Measurements from ENCODE around the gene RAMACL.
"Not testable (repeated sequence)": the region's sequence is repeated elsewhere in the genome, so short reads cannot be mapped to it uniquely, and the experiment has no call there.

The RAMACL gene

GRCh38 chr6:166586424-166587156 lies at the start of gene RAMACL:
Gene RAMACL, minus strand, starts transcription at chr6:166586678. Its CDS starts 201 bp downstream, at chr6:166586477.
- DNase-seq, result peak; percentile 37

- DNase-seq, result no peak
Observed at GRCh38 chr6:166635013-166635970, 48.8 kb upstream of the RAMACL start.

- not testable (repeated sequence) for DNase-seq
Observed at GRCh38 chr6:166634581-166634980, 48.1 kb upstream of the RAMACL start.

GRCh38 chr6:166633732-166634535 lies 47.5 kb upstream of the RAMACL start:
- DNase-seq, result no peak

GRCh38 chr6:166632731-166633130 lies 46.3 kb upstream of the RAMACL start:
- DNase-seq, result no peak

- no peak for DNase-seq
Observed at GRCh38 chr6:166630462-166630861, 44.0 kb upstream of the RAMACL start.

GRCh38 chr6:166629628-166630027 lies 43.1 kb upstream of the RAMACL start:
- DNase-seq, result no peak

- peak; percentile 46 for DNase-seq
Observed at GRCh38 chr6:166627875-166628801, 41.7 kb upstream of the RAMACL start.

- DNase-seq, result peak; percentile 100
Observed at GRCh38 chr6:166627033-166627874, 40.8 kb upstream of the RAMACL start, which contains the start of gene RPS6KA2. Gene RPS6KA2, minus strand, starts transcription at chr6:166627251. Its CDS starts 232 bp downstream, at chr6:166627019.

GRCh38 chr6:166626177-166627032 lies 39.9 kb upstream of the RAMACL start:
- peak; percentile 28 for DNase-seq

- DNase-seq, result no peak
Observed at GRCh38 chr6:166625356-166625755, 38.9 kb upstream of the RAMACL start.

GRCh38 chr6:166624275-166624674 lies 37.8 kb upstream of the RAMACL start:
- no peak for DNase-seq

GRCh38 chr6:166623318-166623717 lies 36.8 kb upstream of the RAMACL start:
- no peak for DNase-seq

- no peak for DNase-seq
Observed at GRCh38 chr6:166621114-166621540, 34.6 kb upstream of the RAMACL start.

- DNase-seq, result no peak
Observed at GRCh38 chr6:166620478-166621113, 34.1 kb upstream of the RAMACL start.

- no peak for DNase-seq
Observed at GRCh38 chr6:166619912-166620311, 33.4 kb upstream of the RAMACL start.

GRCh38 chr6:166618866-166619761 lies 32.6 kb upstream of the RAMACL start:
- no peak for DNase-seq

- no peak for DNase-seq
Observed at GRCh38 chr6:166618251-166618650, 31.8 kb upstream of the RAMACL start.
